ENCODE data around the gene OR2F1. TPM values are rescaled to one million over a fixed set of nuclear protein-coding genes. Genes with fewer than 3 reads are reported as not detected.

Gene OR2F1
- total RNA-seq, 2 donors from 2014 or later: not detected

- TF ChIP-seq, protein P1, sequence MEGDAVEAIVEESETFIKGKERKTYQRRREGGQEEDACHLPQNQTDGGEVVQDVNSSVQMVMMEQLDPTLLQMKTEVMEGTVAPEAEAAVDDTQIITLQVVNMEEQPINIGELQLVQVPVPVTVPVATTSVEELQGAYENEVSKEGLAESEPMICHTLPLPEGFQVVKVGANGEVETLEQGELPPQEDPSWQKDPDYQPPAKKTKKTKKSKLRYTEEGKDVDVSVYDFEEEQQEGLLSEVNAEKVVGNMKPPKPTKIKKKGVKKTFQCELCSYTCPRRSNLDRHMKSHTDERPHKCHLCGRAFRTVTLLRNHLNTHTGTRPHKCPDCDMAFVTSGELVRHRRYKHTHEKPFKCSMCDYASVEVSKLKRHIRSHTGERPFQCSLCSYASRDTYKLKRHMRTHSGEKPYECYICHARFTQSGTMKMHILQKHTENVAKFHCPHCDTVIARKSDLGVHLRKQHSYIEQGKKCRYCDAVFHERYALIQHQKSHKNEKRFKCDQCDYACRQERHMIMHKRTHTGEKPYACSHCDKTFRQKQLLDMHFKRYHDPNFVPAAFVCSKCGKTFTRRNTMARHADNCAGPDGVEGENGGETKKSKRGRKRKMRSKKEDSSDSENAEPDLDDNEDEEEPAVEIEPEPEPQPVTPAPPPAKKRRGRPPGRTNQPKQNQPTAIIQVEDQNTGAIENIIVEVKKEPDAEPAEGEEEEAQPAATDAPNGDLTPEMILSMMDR (IDR thresholded peaks at IDR 0.05): no peak
- H3K9me3 ChIP-seq: no peaks in the 10 kb centered on the region
These were observed 24.7 kb downstream of the OR2F1 start for GRCh38 chr7:143979359-143979758.

DNA sequence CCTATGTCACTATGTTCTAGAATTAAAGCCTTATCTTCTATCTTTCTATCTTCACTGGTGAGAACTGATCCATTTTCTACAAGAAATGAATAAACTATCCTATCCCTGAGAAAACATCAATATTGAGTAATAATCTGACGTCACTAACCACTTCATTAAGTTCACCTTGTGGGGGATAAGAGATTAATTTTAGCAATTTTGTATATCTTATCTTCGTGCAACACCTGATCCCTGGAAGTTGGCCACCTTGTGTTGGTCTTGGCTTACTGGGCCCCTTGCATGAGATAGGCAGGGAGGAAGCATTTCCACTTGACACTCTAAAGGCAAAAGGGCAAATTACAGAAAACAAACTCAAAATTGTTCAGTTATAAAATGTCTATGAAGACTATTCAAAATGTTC, 25.4 kb downstream of the OR2F1 start:
- Histone ChIP-seq H3K4me1 (no peaks in the 10 kb centered on the region), H3K4me3 (no peak overlapping the region), H3K27me3 (no peaks in the 10 kb centered on the region), H3K27ac (no peak overlapping the region), H3K9me3 (no peaks in the 10 kb centered on the region), H3K36me3 (no peaks in the 10 kb centered on the region)
- DNase-seq (ENCODE audit: low spot score): no peak
- TF ChIP-seq, protein P1 (IDR thresholded peaks at IDR 0.05): no peak

More at GRCh38 chr7:143979359-143979758, 24.7 kb downstream of the OR2F1 start:
- no peaks in the 10 kb centered on the region for H3K27me3 ChIP-seq
- no peak overlapping the region for H3K27ac ChIP-seq
- H3K4me1 ChIP-seq: no peaks in the 10 kb centered on the region
- DNase-seq (ENCODE audit: low spot score): no peak
- no peaks in the 10 kb centered on the region for H3K36me3 ChIP-seq
- H3K4me3 ChIP-seq: no peak overlapping the region

DNA sequence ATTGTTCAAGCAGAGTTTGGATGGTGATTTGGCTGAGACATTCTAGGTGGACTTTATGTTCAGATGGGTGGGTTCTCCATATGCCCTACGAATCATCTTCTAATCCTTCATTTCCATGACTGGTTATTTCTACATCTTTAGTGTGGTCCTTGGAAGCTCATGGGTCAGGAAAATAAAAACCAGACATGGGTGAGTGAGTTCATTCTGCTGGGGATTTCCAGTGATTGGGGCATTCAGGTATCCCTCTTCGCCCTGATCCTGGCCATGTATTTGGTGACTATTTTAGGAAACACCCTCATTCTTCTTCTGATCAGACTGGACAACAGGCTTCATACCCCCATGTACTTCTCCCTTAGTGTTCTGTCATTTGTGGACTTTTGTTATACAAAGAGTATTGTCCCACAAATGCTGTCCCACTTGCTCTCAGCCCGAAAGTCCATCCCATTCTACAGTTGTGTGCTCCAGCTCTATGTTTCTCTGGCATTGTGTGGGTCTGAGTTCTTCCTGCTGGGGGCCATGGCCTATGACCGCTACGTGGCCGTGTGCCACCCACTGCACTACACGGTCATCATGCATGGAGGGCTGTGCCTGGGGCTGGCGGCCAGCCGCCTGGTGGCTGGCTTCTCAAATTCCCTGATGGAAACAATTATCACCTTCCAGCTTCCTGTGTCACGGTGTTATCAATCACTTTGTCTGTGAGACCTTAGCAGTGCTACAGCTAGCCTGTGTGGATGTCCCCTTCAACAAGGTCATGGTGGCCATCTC, 26.3 kb downstream of the OR2F1 start:
- Histone ChIP-seq H3K9me3 (no peaks in the 10 kb centered on the region), H3K4me1 (no peaks in the 10 kb centered on the region), H3K4me3 (no peak overlapping the region), H3K27me3 (no peaks in the 10 kb centered on the region), H3K27ac (no peak overlapping the region), H3K36me3 (no peaks in the 10 kb centered on the region)
- TF ChIP-seq, protein P1 (IDR thresholded peaks at IDR 0.05): no peak
- DNase-seq (ENCODE audit: low spot score): no peak

DNA sequence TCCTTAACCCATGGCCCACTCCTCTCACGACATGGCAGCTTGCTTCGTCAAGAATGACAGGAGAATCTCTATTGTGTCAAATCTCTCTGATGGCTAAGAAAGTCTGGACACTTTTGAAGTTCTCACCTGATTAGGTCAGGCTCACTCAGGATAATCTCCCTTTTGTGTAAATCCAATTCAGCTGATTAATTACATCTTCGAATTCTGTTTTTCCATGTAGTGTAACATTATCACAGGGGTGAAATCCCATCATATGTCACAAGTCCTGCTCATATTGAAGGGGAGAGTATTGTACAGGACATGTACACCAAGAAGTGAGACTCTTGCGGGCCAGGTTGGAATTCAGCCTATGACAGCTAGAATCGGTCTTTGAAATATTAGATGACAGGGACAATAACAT, 29.3 kb downstream of the OR2F1 start:
- Histone ChIP-seq H3K27ac (no peak overlapping the region), H3K4me3 (no peak overlapping the region), H3K9me3 (no peaks in the 10 kb centered on the region), H3K4me1 (no peaks in the 10 kb centered on the region), H3K36me3 (no peaks in the 10 kb centered on the region), H3K27me3 (no peaks in the 10 kb centered on the region)
- DNase-seq (ENCODE audit: low spot score): no peak
- TF ChIP-seq, protein P1 (IDR thresholded peaks at IDR 0.05): no peak

GRCh38 chr7:143987513-143987912, 32.9 kb downstream of the OR2F1 start:
- Histone ChIP-seq H3K4me1 (no peaks in the 10 kb centered on the region), H3K27ac (no peak overlapping the region), H3K9me3 (no peaks in the 10 kb centered on the region), H3K4me3 (no peak overlapping the region), H3K27me3 (no peaks in the 10 kb centered on the region), H3K36me3 (no peaks in the 10 kb centered on the region)
- DNase-seq (ENCODE audit: low spot score): no peak
- TF ChIP-seq, protein P1 (IDR thresholded peaks at IDR 0.05): no peak

Data from right atrium auricular region (tissue), 2 donors.